CD4-positive, alpha-beta T cell (primary cell): ENCODE data around the gene CDYL. TPM values are rescaled to one million over a fixed set of nuclear protein-coding genes. Genes with fewer than 3 reads are reported as not detected.

Source experiments
- ATAC-seq: fragments of 200-7000 bp; cut with Tn5 transposase; one replicate; pipeline ENCODE4 v1.10.0; 2022; ENCODE audit warnings: mild to moderate bottlenecking; ENCODE audit not compliant: poor library complexity
- CTCF ChIA-PET: fragments of 350-600 bp; sonication (Branson Sonifier 250); formaldehyde crosslinking; loops from one replicate; lab custom pipeline; 2021; ENCODE audit warnings: antibody characterized with exemption, inconsistent platforms; lab: Charles Lee
- POLR2A ChIA-PET: fragments of 350-600 bp; sonication (Branson Sonifier 250); formaldehyde crosslinking; loops from one replicate; lab custom pipeline; 2021; ENCODE audit warnings: antibody characterized with exemption, inconsistent platforms; lab: Charles Lee
- DNase-seq, 14 experiments: peaks; one replicate each; pipeline ENCODE4 v3.0.0-alpha.2; 2013 to 2020; ENCODE audit warnings: mixed read lengths in 2 of 14
- H3K27ac ChIP-seq, 2 donors: one replicate each; pipeline versions ENCODE4 v1.5.1 to v1.7.0; 2013; ENCODE audit warnings: low read length in 2 of 2, low read depth in 1 of 2, mild to moderate bottlenecking in 1 of 2
- H3K27me3 ChIP-seq, 2 experiments: 1 replicate in 1 of 2; 2 replicates in 1 of 2; pipeline versions ENCODE4 v1.6.1 to v1.7.0; 2013; ENCODE audit warnings: low read length in 2 of 2, control low read depth in 1 of 2, mild to moderate bottlenecking in 1 of 2, moderate library complexity in 1 of 2; ENCODE audit not compliant: insufficient read depth in 2 of 2, control insufficient read depth in 1 of 2
- H3K36me3 ChIP-seq: one replicate; pipeline ENCODE4 v1.6.1; 2013; ENCODE audit warnings: low read length, control low read depth; ENCODE audit not compliant: insufficient read depth
- H3K4me1 ChIP-seq: one replicate; pipeline ENCODE4 v1.6.1; 2013; ENCODE audit warnings: low read length, control low read depth; ENCODE audit not compliant: insufficient read depth
- H3K4me3 ChIP-seq: one replicate; pipeline ENCODE4 v1.5.1; 2013; ENCODE audit warnings: mild to moderate bottlenecking, low read length, moderate library complexity
- H3K9me3 ChIP-seq, 2 experiments: 1 replicate in 1 of 2; 2 replicates in 1 of 2; pipeline versions ENCODE4 v1.6.1 to v1.7.0; 2013; ENCODE audit warnings: low read length in 2 of 2, mild to moderate bottlenecking in 2 of 2, control low read depth in 1 of 2, moderate library complexity in 1 of 2; ENCODE audit not compliant: control insufficient read depth in 1 of 2, insufficient read depth in 1 of 2
- H3K27ac Mint-ChIP-seq: one replicate; pipeline ENCODE4 v1.8.0; 2020; ENCODE audit warnings: mixed read lengths
- H3K27me3 Mint-ChIP-seq: one replicate; pipeline ENCODE4 v1.8.0; 2021; ENCODE audit warnings: mixed read lengths
- H3K36me3 Mint-ChIP-seq: one replicate; pipeline ENCODE4 v1.8.0; 2021; ENCODE audit warnings: low read depth, mixed read lengths
- H3K4me1 Mint-ChIP-seq: one replicate; pipeline ENCODE4 v1.8.0; 2021; ENCODE audit warnings: low read depth, mixed read lengths
- H3K4me3 Mint-ChIP-seq: one replicate; pipeline ENCODE4 v1.8.0; 2020; ENCODE audit warnings: mild to moderate bottlenecking, mixed read lengths
- H3K9me3 Mint-ChIP-seq: one replicate; pipeline ENCODE4 v1.8.0; 2020; ENCODE audit warnings: mixed read lengths
- intact Hi-C, 2 experiments: fragments of 100-400 bp; cut with DNase I in 1 of 2; cut with micrococcal nuclease in 1 of 2; formaldehyde crosslinking; loops; one replicate each; pipeline versions ENCODE4 v1.15.1 to v1.9.0; 2023 to 2025; cut with DNase I, micrococcal nuclease
- total RNA-seq, 174 experiments: library from RNA in 2 of 174; stranded (reverse) in 2 of 174; gene quantifications; one replicate each; pipeline ENCODE4 v1.2.3 and lab custom pipeline; 2021 to 2026
- TF ChIP-seq, protein P1 (sequence below): fragments of 200-600 bp; IDR thresholded peaks from one replicate; pipeline ENCODE4 v1.8.0; 2022; ENCODE audit warnings: antibody characterized with exemption, mild to moderate bottlenecking

CDYL gene
- total RNA-seq, 2 experiments from 2014 or later: 23.8 to 23.9 TPM

GRCh38 chr6:4740032-4740431 lies 36.2 kb upstream of the CDYL start:
- POLR2A ChIA-PET: no interaction called here
- Mint-ChIP-seq H3K4me1 (no peaks in the 10 kb centered on the region), H3K27me3 (peaks cover 19% of the 10 kb centered on the region), H3K36me3 (no peaks in the 10 kb centered on the region), H3K27ac (no peak overlapping the region), H3K4me3 (no peak overlapping the region), H3K9me3 (no peaks in the 10 kb centered on the region)
- H3K27me3 ChIP-seq: no peaks in the 10 kb centered on the region
- no peak overlapping the region for H3K27ac ChIP-seq
- intact Hi-C loops: no loop called here
- ATAC-seq: no peak
- TF ChIP-seq, protein P1, sequence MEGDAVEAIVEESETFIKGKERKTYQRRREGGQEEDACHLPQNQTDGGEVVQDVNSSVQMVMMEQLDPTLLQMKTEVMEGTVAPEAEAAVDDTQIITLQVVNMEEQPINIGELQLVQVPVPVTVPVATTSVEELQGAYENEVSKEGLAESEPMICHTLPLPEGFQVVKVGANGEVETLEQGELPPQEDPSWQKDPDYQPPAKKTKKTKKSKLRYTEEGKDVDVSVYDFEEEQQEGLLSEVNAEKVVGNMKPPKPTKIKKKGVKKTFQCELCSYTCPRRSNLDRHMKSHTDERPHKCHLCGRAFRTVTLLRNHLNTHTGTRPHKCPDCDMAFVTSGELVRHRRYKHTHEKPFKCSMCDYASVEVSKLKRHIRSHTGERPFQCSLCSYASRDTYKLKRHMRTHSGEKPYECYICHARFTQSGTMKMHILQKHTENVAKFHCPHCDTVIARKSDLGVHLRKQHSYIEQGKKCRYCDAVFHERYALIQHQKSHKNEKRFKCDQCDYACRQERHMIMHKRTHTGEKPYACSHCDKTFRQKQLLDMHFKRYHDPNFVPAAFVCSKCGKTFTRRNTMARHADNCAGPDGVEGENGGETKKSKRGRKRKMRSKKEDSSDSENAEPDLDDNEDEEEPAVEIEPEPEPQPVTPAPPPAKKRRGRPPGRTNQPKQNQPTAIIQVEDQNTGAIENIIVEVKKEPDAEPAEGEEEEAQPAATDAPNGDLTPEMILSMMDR: no peak
- CTCF ChIA-PET: no interaction called here
- H3K4me1 ChIP-seq: no peaks in the 10 kb centered on the region
- H3K36me3 ChIP-seq: no peaks in the 10 kb centered on the region
- no peak overlapping the region for H3K4me3 ChIP-seq
- H3K9me3 ChIP-seq: no peaks in the 10 kb centered on the region
- DNase-seq: no peak

GRCh38 chr6:4743062-4743461 lies 33.1 kb upstream of the CDYL start:
- DNase-seq (no peak), ATAC-seq (no peak)
- Histone ChIP-seq H3K36me3 (no peaks in the 10 kb centered on the region), H3K4me1 (no peaks in the 10 kb centered on the region), H3K9me3 (no peaks in the 10 kb centered on the region), H3K27ac (no peak overlapping the region), H3K4me3 (no peak overlapping the region), H3K27me3 (no peaks in the 10 kb centered on the region)
- no peaks in the 10 kb centered on the region for H3K4me1 Mint-ChIP-seq
- CTCF ChIA-PET: no interaction called here
- no peak overlapping the region for H3K27ac Mint-ChIP-seq
- peaks cover 9% of the 10 kb centered on the region for H3K27me3 Mint-ChIP-seq
- POLR2A ChIA-PET: no interaction called here
- H3K4me3 Mint-ChIP-seq: no peak overlapping the region
- no peaks in the 10 kb centered on the region for H3K36me3 Mint-ChIP-seq
- H3K9me3 Mint-ChIP-seq: no peaks in the 10 kb centered on the region
- intact Hi-C loops: no loop called here
- TF ChIP-seq, protein P1: no peak

DNA sequence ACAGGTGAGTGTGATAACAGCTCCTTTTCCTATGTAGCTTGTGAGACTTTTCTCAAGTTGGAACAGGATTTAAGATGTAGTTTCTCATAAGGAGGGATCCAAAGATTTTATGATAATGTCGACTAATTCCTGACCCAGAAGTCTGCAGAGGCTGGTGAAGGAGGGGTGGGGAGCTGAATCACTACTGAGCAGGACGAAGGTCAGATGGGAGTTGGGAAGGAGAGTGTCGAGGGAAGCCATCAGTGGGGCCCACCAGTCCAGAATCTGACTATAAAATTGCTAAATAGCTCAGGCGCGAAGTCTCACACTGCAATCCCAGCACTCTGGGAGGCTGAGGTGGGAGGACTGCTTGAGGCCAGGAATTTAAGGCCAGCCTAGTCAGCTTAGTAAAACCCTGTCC lies 32.3 kb upstream of the CDYL start:
- Histone ChIP-seq H3K27ac (no peak overlapping the region), H3K4me1 (no peaks in the 10 kb centered on the region), H3K36me3 (no peaks in the 10 kb centered on the region), H3K9me3 (no peaks in the 10 kb centered on the region), H3K27me3 (no peaks in the 10 kb centered on the region), H3K4me3 (no peak overlapping the region)
- ChIA-PET POLR2A (no interaction called here), CTCF (no interaction called here)
- Mint-ChIP-seq H3K9me3 (no peaks in the 10 kb centered on the region), H3K4me1 (no peaks in the 10 kb centered on the region), H3K36me3 (no peaks in the 10 kb centered on the region), H3K4me3 (no peak overlapping the region), H3K27ac (no peak overlapping the region), H3K27me3 (peaks cover 4% of the 10 kb centered on the region)
- DNase-seq (no peak), ATAC-seq (no peak)
- intact Hi-C loops: no loop called here
- TF ChIP-seq, protein P1: no peak
